GM18517 (cell line): ENCODE measurements around the gene MOCS1.

Experiments used
- ATAC-seq: cut with Tn5 transposase; IDR thresholded peaks from one replicate; pipeline ENCODE4 v1.9.1; 2021; ENCODE audit warnings: mild to moderate bottlenecking, moderate library complexity; ENCODE audit not compliant: unreplicated experiment

MOCS1 gene

DNA sequence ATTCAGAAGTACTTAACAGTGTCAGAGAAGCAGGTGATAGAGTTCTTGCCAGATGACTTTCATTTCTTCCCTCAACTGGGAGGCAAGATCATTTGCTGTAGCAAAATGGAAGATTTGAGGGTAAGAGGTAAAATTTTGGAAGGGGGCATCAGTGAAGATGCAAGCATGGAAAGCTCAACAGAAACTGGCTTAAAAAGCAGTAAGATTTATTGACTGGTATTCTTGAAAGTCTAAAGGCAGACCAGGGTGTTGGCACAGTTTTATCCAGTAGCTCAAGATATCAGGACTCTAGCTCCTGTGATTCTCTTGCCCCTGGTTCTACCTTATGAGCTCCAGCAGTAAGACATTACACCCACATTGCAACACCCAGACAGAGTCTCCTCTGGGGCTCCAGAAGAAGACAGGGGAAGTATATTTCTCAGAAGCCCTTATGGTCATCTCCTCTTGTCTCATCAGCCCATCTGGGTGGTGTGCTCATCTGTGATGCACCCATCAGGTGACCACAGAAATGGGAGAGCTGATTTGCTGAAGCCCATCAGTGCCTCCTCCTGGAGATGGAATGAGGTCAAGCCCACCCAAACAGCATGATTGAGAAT lies 16.0 kb upstream of the MOCS1 start:
- no peak for ATAC-seq

DNA sequence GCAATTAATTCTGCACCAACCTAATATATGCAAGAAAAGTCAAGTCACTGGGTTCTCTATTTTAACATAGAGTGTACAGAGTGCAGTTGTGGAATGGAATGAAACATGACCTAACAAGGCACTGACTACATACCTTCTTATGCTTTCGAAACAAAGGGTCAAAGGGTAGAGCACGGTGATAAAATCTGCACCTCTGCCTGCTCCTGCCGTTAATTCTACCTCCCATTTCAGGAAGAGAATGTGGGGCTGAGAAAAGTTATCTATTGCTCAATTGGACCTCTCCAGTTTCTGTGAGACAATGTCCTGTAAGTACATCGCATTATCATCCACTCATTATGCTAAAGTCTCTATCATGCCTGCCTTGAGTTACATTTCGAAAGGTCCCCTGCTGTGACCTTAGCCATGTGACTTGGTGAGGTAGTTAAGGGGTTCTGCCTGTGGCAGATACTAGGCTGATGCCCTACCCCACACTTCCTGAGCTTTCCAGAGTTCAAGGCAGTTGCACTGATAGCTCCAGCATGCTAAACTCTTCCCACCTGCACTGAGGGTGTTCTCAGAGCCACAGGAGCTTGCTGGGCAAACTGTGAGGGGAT lies 14.0 kb upstream of the MOCS1 start:
- ATAC-seq = no peak

DNA sequence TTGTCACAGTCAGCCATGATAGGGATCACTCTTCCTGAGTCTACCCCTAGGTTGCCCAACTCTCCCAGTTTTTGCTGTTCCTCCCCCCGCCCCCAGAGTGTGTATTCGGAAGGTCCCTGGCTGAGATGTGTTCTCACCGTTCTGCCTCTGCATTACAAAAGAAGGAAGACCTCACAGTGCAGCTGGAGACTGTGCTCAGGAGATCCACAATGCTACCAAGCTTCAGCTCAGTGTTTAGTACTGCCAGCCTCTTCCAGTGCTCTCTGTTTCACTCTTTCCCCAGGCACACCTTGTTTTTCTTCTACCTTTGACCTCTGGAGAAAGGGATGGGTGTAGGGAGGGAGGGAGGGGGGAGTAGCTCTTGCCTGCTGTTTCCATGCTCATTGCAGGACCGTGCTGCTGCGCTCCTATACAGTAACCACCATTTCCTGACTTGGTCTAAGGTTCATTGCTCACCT lies 13.4 kb upstream of the MOCS1 start:
- no peak for ATAC-seq

DNA sequence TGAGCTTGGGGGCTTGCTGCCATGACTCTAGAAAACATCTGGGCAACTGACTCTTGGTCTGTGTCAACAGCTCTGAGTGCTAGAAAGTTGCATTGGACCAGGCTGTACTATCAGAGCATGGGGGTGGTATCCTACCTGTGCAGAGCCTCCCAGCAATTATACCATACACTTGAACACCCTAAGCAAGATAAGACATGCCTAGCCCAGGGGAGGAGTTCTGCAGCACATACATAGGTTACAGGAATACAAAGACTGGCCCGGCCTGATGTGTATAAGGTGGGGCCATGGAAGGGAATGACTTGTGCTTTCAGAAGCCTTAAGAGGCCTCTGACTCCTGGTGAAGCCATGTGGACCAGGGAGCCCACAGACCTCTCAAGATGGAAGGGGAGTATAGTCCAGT lies 11.4 kb upstream of the MOCS1 start:
- ATAC-seq = no peak

DNA sequence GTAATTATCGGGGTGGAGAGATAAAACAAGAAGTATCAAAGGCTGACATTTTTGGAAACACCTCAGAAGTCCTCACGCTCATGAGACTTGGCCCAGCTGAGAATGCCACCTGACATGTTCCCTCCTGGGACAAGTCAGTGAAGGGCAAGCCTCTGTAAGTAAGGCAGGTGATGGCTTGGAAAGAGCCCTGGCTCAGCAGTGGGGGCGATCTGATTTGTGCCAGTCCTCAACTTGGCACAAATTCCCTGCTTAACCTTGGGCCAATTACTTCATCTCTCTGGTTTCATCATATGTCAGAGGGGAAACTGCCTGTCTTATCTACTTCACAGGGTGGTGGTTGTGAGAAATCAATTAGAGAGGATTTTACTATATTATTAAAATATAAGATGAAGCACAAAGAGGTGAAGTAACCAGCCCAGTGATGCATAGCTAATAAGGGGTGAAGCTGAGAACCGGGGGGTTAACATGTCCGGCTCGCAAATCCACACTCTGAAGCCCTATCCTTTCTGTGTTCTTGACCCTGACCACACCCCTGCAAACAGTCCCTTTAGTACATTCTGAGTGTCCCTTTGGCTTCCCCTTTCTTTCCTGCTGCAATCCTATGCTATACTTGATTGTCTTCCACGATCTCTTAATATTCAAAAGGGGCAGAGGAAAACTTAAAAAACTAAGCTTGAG lies 8.8 kb upstream of the MOCS1 start:
- no peak for ATAC-seq

DNA sequence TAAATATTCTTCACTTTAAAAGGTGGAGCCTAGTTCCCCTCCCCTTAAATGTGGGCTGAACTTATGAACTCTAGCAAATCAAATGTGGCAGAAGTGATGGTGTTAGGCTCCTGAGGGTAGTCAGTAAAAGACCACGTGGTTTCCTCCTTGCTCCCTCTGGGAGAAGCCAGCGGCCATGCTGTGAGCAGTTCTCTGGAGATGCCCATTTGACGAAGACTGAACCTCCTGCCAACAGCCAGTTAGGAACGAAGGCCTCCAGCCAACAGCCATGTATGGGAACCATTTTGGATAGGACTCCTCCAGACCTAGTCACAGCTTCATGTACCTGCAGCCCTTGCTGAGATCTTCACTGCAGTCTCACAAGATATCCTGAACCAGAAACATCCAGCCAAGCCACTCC lies 7.6 kb upstream of the MOCS1 start:
- ATAC-seq = no peak

DNA sequence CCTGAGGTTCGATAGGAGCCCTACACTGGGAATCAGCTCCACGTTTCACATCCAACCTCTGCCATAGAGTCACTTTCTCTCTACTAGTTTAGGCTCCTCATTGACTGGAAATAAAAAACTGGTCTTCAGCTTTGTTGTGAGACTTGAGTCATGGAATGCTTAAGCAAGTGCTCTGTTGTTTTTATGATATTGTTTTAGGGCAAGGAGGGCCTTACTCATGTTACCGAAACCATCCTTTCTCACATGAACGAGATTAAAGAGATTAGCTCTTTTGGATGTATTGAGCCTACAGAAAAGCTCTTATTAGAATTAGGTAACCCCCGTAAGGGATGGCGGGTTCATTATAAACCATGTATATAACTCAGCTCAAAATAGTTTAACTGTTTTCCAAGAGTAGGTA lies 6.9 kb upstream of the MOCS1 start:
- no peak for ATAC-seq

DNA sequence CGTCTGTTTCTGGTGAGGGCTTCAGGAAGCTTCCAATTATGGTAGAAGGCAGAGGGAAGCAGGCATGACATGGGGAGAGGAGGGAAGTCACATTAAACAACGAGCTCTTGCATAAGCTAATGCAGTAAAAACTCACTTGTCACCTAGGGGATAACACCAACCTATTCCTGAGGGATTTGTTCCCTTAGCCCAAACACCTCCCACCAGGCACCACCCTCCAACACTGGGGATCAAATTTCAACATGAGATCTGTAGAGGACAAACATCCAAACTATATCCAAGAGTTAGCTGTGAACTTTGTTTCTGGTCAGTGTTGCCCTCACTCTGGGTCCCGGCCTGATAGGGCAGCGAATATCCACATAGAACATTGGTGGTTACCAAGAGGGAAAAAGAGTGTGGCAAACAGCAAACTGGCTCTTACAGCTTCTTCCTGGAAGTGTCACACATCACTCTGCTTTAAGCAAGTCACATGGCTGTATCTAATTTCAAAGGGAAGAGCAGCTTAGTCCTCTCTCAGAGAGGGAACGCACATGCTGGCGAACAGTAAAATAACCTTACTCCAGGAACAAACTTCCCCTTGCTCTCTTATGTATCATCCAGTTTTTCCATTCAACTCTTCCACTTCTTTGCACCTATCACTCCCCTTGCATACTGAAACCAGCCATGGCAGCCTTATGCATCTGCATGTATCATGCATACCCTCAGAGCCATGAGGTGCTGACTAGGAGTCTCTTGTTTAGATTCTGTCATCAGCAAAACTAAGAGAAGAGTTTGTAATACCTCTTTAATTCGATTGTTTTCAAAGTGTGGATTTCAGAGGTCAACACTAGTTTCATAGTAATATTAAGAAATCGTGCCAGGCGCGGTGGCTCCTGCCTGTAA lies 4.8 kb upstream of the MOCS1 start:
- no peak for ATAC-seq

DNA sequence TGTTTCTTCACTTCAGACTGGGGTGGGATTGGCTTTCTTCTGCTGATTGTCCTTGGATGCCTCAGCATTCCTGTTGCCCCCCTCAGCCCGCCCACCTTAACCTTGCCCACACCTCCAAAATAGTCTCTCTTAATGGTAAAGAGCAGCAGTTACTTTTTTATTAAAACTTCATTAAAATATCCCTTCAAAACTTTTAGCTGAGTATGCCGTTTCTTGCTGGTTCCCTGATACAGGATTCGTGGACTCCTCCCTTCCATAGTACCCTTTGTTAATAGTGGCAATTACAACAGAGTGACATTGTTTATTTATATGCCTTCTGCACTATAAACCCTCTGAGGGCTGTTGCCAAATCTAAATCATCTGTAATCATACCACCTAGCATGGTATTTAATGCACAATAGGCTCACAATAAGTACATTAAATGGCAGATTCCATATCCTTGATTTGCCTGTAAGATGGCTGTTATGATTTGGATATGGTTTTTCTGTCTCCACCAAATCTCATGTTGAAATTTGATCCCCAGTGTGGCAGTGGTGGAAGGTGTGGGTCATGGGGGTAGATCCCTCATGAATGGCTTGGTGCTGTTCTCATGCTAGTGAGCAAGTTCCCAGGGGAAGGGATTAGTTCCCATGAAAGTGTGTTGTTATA lies 3.5 kb upstream of the MOCS1 start:
- ATAC-seq = no peak

DNA sequence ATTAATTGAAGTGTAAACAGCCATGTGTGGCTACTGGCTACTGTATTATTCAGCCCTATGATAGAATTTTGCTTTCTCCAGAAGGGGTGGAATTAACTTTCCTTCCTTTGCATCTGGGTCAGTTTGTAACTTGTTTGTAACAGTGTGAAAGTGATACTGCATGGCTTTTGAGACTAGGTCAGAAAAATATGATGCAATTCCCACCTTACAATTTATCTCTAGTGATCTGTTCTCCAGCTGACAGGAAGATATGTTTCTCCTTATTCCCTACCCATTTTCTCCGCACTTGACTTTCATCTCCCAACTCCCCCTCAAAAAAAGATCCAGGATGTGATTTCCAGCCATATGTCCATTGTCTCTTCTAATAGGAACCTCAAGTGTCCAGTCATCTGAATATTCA lies 2.6 kb upstream of the MOCS1 start:
- ATAC-seq = no peak

DNA sequence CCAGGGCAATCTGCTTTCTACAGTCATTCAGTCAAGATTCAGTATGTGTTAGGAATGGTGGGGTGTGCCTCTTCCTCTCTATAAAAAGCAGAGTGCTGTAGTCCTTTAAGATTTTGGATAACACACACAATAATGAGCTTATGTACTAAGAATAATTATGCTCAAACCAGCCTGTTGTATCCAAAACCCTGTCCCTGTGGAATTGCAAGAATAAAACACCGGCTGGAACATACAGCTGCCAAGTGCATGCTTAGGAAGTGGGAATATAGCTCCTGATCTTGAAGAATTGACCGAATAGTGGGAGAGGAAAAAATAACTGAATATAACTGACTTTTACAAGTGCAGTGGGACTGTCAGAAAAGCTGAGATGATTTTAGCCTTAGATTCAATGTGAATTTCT lies 979 bp upstream of the MOCS1 start:
- ATAC-seq = no peak

DNA sequence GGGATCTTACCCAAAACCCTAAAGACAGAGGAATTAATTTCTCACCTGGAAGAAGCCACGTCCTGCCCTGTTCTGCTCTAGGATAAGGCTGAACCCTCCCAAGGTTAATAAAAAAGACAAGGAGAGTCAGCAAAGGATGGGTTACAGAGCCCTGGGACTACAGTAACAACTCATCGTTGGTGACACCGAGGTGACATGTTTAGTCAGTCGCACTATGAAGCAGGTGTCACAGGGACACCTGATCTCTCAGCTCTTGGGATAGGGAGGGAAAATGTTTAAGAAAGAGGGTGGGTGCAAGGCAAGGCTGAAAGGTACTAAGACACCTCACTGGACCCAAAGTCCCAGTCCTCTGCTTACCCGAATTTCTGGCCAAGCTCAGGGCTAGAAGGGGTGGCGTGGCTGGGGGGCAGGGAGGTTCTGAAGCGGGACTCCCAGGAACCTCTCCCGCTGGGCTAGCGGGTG lies 562 bp downstream of the MOCS1 start:
- no peak for ATAC-seq

DNA sequence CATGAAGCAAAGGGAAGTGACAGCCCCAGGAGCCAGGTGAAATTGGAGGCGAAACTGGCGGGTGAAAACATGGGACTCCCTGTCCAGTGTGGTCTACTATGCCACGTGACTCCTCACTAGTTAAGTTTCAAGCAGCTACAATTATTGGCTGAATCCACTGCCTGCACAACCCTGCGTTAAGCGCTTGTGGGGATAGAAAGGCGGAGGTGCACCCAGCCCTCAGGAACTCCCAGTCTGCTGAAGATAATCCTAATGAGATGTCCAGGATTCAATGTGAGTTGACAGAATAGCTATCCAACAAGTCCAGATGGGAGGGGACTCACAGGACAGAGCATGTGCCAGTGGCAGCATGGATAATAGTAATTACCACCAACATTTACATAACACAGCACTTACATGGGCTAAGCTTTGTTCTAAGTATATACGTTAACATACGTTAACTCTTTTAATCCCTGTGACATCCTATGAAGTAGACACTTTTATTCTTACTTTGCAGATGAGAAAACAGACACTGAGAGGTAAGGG lies 1.8 kb downstream of the MOCS1 start:
- no peak for ATAC-seq

DNA sequence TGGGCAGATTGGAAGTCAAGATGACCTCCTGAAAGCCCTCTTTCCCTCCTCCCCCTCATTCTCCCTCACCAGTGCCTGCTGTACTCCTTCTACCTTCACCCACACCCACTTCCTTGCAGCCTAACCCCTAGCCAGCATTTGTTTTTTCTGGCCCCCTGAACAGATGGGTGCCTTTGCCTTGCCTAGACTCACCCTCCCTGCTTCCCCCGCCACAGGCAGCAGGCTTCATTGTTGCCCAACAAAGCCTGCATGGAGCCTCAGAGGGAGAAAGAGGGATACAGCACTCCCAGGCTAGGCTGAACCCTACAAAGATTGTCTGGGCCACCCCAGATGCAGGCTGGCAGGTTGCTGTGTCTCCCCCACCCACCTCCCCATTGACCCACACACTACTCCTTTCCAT lies 2.7 kb downstream of the MOCS1 start:
- no peak for ATAC-seq

DNA sequence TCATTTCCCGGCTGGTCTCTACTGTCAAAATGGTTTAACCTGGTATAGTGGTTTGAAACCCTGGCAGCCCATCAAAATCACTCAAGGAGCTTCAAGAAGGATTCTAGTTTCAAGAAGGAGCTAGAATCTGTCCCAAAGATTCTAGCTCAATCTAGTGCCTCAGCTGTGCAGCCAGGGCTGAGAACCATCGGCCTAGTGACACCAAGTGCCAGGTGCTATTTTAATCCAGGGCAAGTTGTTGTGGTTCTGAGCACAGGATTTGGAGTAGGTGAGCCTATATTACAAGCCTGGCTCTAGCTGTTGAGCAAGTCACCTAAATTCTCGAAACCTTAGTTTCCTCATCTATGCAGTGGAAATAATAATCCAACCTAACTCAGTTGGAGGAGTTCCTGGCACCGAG lies 3.7 kb downstream of the MOCS1 start:
- no peak for ATAC-seq

DNA sequence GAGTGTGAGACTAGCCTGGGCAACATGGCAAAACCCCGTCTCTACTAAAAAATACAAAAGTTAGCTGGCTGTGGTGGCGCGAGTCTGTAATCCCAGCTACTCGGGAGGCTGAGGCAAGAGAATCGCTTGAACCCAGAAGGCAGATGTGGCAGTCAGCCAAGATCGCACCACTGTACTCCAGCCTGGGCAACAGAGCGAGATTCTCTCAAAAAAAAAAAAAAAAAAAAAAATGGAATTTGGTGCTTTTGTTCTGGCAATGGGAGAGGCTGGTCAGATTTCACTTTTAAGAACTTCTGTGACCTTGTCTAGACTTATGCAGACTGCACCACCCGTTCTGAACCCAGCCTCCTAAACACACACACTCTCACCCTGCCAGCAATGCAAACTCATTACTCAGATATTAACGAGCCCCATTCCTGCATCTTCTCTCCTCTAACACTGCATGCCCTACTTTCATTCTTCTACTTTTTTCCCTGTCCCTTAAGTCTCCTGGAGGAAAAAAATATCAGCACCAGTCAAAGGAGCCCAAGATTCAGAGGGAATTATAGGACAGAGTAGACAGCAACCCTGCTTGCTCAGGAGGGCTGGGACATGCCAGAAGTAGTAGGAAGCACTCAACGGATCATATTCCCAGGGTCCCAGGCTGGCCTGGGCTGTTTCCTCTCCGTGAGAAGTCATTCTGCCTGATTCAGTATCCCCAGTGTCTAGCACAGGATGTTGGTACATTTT lies 4.4 kb downstream of the MOCS1 start:
- ATAC-seq = no peak

DNA sequence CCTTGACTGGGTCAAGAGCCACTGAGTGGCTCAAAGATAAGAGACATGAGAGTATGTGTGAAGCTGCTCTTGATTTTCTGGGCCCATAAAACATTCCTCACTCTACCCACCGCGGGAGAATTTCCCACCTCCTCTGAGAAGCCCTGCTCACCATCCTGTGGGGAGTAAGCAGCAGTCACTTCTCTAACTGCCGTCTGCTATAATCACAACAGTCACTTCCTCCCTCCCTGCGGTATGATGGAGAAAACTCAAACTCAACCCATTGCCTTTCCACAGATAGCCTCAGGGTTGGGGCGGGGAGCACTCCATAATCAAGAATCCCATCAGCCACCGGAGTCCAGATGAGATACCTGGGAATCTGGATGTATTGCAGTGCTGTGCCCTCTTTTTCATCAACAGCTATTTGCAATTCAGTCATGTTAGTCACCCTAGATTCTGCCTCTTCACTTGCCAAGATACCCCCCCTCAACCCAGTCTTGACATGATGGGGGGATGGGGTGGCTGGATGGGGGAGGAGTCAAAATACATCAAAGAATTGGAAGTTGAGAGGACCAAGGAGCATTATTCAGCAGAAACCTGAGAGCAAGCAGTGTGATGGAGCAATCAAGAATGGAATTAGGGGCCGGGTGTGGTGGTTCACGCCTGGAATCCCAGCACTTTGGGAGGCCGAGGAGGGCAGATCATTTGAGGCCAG lies 5.1 kb downstream of the MOCS1 start:
- ATAC-seq = no peak

DNA sequence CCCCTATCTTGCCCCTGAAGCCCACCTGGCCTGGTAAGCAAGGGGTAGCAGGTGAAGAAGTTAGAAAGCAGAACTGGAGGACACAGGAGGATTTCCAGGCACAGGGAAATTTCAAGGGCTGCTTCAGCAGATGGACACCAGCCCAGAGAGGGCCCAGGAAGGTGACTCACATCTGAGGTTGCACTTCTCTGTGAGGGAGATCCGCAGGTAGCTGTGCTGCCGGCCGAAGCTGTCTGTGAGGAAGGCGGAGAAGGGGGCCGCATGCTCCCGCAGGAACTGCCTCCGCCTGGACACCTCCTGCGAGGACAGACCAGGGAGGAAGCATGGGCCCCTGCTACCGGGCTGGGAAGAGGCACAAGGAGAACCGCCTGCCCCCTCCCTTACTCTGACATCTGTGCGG lies 7.1 kb downstream of the MOCS1 start:
- ATAC-seq = no peak

DNA sequence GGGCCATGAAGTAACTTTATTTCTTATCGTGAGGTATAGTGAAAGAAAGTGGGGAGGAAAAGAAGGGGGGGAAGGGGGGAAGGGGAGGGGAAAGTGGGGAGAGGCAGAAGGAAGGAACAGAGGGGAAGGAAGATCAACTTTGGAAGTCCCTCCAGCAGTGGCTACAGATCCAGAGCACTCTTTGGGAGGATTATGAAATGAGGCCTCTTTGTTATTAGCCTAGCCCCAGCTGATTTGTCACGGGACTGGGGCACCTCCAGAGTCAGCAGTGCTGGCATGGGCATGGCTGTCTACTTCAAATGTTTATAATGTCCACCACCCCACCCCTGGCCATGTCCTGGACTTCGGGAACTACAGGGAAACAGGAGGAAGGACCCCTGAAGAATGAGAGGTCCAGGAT lies 7.6 kb downstream of the MOCS1 start:
- no peak for ATAC-seq

DNA sequence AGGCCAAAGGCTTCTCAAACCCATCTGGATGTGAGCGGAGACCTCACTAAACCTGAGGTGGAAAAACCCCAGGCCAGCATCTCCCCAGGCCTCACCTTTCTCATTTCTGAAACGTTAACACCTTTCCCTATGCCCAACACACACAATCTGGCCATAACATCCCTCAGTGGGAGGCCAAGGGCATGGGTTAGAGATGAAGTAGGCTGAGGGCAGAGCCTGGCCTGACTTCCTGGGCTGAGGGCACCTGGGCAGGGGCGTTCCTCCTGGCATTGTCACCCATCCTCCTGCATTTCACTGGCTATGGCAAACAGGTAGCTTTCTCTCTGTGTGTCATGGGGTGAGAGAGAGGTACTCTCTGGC lies 8.4 kb downstream of the MOCS1 start:
- no peak for ATAC-seq
